ENCODE results near the gene JPH2. TPM values are rescaled to one million over a fixed set of nuclear protein-coding genes. Genes with fewer than 3 reads are reported as not detected.
A peak's percentile ranks its signal among the peaks of the same experiment; 100 is the strongest.

Gene JPH2
- 13.7 and 14.2 TPM in 2 replicates for polyA plus RNA-seq (2013)

- Histone ChIP-seq H3K4ac (ENCODE audit: low read depth, low read length) (peak within 1 kb of the TSS; percentile 73), H3K9ac (ENCODE audit: low read length) (peak within 1 kb of the TSS; percentile 67), H3K4me2 (ENCODE audit: low read length) (peak within 1 kb of the TSS; percentile 69), H2BK12ac (ENCODE audit: low read length) (peak within 1 kb of the TSS; percentile 93), H3K79me1 (ENCODE audit: low read length) (peaks cover 42% of the 10 kb centered on the region), H3K23ac (ENCODE audit: low read length) (no peak within 1 kb of the TSS), H3K4me1 (ENCODE audit: control insufficient read depth in 1 of 2, insufficient read depth in 2 of 2, low read length in 2 of 2) (peaks cover 25 to 47% of the 10 kb centered on the region in 2 experiments), H3K79me2 (ENCODE audit: control insufficient read depth, insufficient read depth, low read length, poor library complexity) (peaks cover 19% of the 10 kb centered on the region), H3K9me3 (ENCODE audit: insufficient read depth, low read depth, low read length) (no peaks in the 10 kb centered on the region), H3K27me3 (ENCODE audit: insufficient read depth, low read length) (no peaks in the 10 kb centered on the region), H4K91ac (ENCODE audit: low read depth, low read length) (peak within 1 kb of the TSS; percentile 92), H3K36me3 (ENCODE audit: control insufficient read depth in 1 of 2, insufficient read depth in 2 of 2, low read length in 2 of 2) (no peaks in the 10 kb centered on the region), H2BK120ac (ENCODE audit: insufficient read depth, low read length, poor library complexity) (peak within 1 kb of the TSS; percentile 91), H3K4me3 (ENCODE audit: low read depth, low read length) (peak within 1 kb of the TSS; percentile 75), H3K18ac (ENCODE audit: low read length) (peak within 1 kb of the TSS; percentile 82), H4K12ac (ENCODE audit: low read depth, low read length) (peak within 1 kb of the TSS; percentile 38), H2AFZ (ENCODE audit: insufficient read depth, low read length, poor library complexity) (peak within 1 kb of the TSS; percentile 19), H4K8ac (ENCODE audit: low read depth, low read length) (peak within 1 kb of the TSS; percentile 71), H3K14ac (ENCODE audit: low read length) (peak within 1 kb of the TSS; percentile 83), H3K27ac (ENCODE audit: low read depth, low read length) (peak within 1 kb of the TSS; percentile 99), H2AK5ac (ENCODE audit: low read length) (peak within 1 kb of the TSS; percentile 63), H2BK5ac (ENCODE audit: low read depth, low read length, poor library complexity) (peak within 1 kb of the TSS; percentile 94)
- no CpG with 5 or more reads among the region's 24 CpGs for whole genome bisulfite sequencing (ENCODE audit: extremely low coverage, insufficient coverage, insufficient read length)
- DNase-seq: peak; percentile 69 to 87
Observed at GRCh38 chr20:44187054-44187771, at the start of gene JPH2. Gene JPH2, minus strand, starts transcription at chr20:44187188. Its CDS starts 483 bp downstream, at chr20:44186705.

DNA sequence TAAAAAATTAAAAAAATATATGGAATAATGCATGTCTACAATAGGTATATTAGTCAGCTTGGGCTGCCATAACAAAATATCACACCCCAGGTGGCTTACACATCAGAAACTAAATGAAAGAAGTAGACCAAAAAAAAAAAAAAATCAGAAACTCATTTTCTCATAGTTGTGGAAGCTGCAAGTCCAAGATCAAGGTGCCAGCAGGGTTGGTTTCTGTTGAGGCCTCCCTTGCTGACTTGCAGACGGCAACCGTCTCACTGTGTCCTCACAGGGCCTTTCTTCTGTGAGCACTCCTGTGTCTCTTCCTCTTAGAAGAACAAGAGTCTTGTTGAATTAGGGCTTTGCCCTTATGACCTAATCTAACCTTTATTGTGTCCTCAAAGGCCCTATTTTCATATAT is 48.7 kb upstream of the JPH2 start:
- H3K9me3 ChIP-seq (ENCODE audit: insufficient read depth, low read depth, low read length): peaks cover 1% of the 10 kb centered on the region
- H3K4me1 ChIP-seq (ENCODE audit: control insufficient read depth in 1 of 2, insufficient read depth in 2 of 2, low read length in 2 of 2): no peaks in the 10 kb centered on the region
- no peak overlapping the region for H2AK5ac ChIP-seq (ENCODE audit: low read length)
- no peak overlapping the region for H3K4me3 ChIP-seq (ENCODE audit: low read depth, low read length)
- H3K4ac ChIP-seq (ENCODE audit: low read depth, low read length): no peak overlapping the region
- no peak overlapping the region for H4K8ac ChIP-seq (ENCODE audit: low read depth, low read length)
- H2BK120ac ChIP-seq (ENCODE audit: insufficient read depth, low read length, poor library complexity): no peak overlapping the region
- H3K27ac ChIP-seq (ENCODE audit: low read depth, low read length): no peak overlapping the region
- no peak overlapping the region for H4K91ac ChIP-seq (ENCODE audit: low read depth, low read length)
- no CpG with 5 or more reads among the region's 2 CpGs for WGBS (ENCODE audit: extremely low coverage, insufficient coverage, insufficient read length)
- H3K14ac ChIP-seq (ENCODE audit: low read length): no peak overlapping the region
- H3K23ac ChIP-seq (ENCODE audit: low read length): no peak overlapping the region
- no peak for DNase-seq
- H3K36me3 ChIP-seq (ENCODE audit: control insufficient read depth in 1 of 2, insufficient read depth in 2 of 2, low read length in 2 of 2): no peaks in the 10 kb centered on the region
- no peak overlapping the region for H2BK5ac ChIP-seq (ENCODE audit: low read depth, low read length, poor library complexity)
- no peak overlapping the region for H3K18ac ChIP-seq (ENCODE audit: low read length)
- no peak overlapping the region for H2AFZ ChIP-seq (ENCODE audit: insufficient read depth, low read length, poor library complexity)
- H3K9ac ChIP-seq (ENCODE audit: low read length): no peak overlapping the region
- H4K12ac ChIP-seq (ENCODE audit: low read depth, low read length): no peak overlapping the region
- H3K4me2 ChIP-seq (ENCODE audit: low read length): no peak overlapping the region
- no peaks in the 10 kb centered on the region for H3K79me2 ChIP-seq (ENCODE audit: control insufficient read depth, insufficient read depth, low read length, poor library complexity)
- no peak overlapping the region for H2BK12ac ChIP-seq (ENCODE audit: low read length)
- H3K79me1 ChIP-seq (ENCODE audit: low read length): no peaks in the 10 kb centered on the region
- no peaks in the 10 kb centered on the region for H3K27me3 ChIP-seq (ENCODE audit: insufficient read depth, low read length)

- Histone ChIP-seq H2BK5ac (ENCODE audit: low read depth, low read length, poor library complexity) (no peak overlapping the region), H3K79me2 (ENCODE audit: control insufficient read depth, insufficient read depth, low read length, poor library complexity) (no peaks in the 10 kb centered on the region), H2AFZ (ENCODE audit: insufficient read depth, low read length, poor library complexity) (no peak overlapping the region), H3K27me3 (ENCODE audit: insufficient read depth, low read length) (no peaks in the 10 kb centered on the region), H3K4me3 (ENCODE audit: low read depth, low read length) (no peak overlapping the region), H3K9me3 (ENCODE audit: insufficient read depth, low read depth, low read length) (peaks cover 1% of the 10 kb centered on the region), H4K91ac (ENCODE audit: low read depth, low read length) (no peak overlapping the region), H3K4me2 (ENCODE audit: low read length) (no peak overlapping the region), H3K4me1 (ENCODE audit: control insufficient read depth in 1 of 2, insufficient read depth in 2 of 2, low read length in 2 of 2) (no peaks in the 10 kb centered on the region), H2BK120ac (ENCODE audit: insufficient read depth, low read length, poor library complexity) (no peak overlapping the region), H3K36me3 (ENCODE audit: control insufficient read depth in 1 of 2, insufficient read depth in 2 of 2, low read length in 2 of 2) (no peaks in the 10 kb centered on the region), H4K8ac (ENCODE audit: low read depth, low read length) (no peak overlapping the region), H3K23ac (ENCODE audit: low read length) (no peak overlapping the region), H3K18ac (ENCODE audit: low read length) (no peak overlapping the region), H3K9ac (ENCODE audit: low read length) (no peak overlapping the region), H2AK5ac (ENCODE audit: low read length) (no peak overlapping the region), H4K12ac (ENCODE audit: low read depth, low read length) (no peak overlapping the region), H3K14ac (ENCODE audit: low read length) (no peak overlapping the region), H3K4ac (ENCODE audit: low read depth, low read length) (no peak overlapping the region), H3K79me1 (ENCODE audit: low read length) (no peaks in the 10 kb centered on the region), H3K27ac (ENCODE audit: low read depth, low read length) (no peak overlapping the region), H2BK12ac (ENCODE audit: low read length) (no peak overlapping the region)
- no CpG with 5 or more reads among the region's 14 CpGs for WGBS (ENCODE audit: extremely low coverage, insufficient coverage, insufficient read length)
- no peak for DNase-seq
Observed at GRCh38 chr20:44234566-44235317, 47.8 kb upstream of the JPH2 start.

DNA sequence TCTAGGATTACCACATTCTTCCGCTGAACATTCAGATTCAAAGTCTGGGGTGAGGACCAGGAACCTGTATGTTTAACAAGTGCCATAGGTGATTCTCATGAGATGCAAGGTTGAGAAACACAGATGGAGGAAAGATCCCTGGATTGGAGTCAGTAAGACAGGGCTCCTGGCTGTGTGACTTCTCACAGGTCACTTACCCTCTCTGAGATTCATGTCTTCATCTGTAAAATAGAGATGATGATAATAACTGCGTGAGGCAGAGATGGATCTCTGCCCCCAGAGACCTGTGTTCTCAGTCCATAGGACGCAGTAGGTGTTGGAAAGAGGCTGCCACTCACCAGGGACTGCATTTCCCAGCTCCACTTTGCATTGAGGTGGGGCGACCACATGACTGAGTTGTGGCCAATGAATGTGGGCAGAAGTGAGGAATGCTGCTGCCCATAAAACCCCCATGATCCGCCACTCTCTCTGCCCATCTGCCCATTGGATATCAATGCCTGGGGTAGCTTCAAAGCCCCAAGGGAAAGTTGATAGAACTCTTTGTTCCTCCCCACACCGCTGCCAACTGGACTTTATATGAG is 46.5 kb upstream of the JPH2 start:
- H2AK5ac ChIP-seq (ENCODE audit: low read length): no peak overlapping the region
- no peak overlapping the region for H2BK5ac ChIP-seq (ENCODE audit: low read depth, low read length, poor library complexity)
- no peak overlapping the region for H4K91ac ChIP-seq (ENCODE audit: low read depth, low read length)
- no peak overlapping the region for H3K9ac ChIP-seq (ENCODE audit: low read length)
- H3K4ac ChIP-seq (ENCODE audit: low read depth, low read length): no peak overlapping the region
- H2BK12ac ChIP-seq (ENCODE audit: low read length): no peak overlapping the region
- H3K27ac ChIP-seq (ENCODE audit: low read depth, low read length): no peak overlapping the region
- no CpG with 5 or more reads among the region's 6 CpGs for WGBS (ENCODE audit: extremely low coverage, insufficient coverage, insufficient read length)
- H3K4me3 ChIP-seq (ENCODE audit: low read depth, low read length): no peak overlapping the region
- no peak overlapping the region for H3K4me2 ChIP-seq (ENCODE audit: low read length)
- peaks cover 1% of the 10 kb centered on the region for H3K9me3 ChIP-seq (ENCODE audit: insufficient read depth, low read depth, low read length)
- H3K36me3 ChIP-seq (ENCODE audit: control insufficient read depth in 1 of 2, insufficient read depth in 2 of 2, low read length in 2 of 2): no peaks in the 10 kb centered on the region
- H3K18ac ChIP-seq (ENCODE audit: low read length): no peak overlapping the region
- H4K12ac ChIP-seq (ENCODE audit: low read depth, low read length): no peak overlapping the region
- no peaks in the 10 kb centered on the region for H3K79me2 ChIP-seq (ENCODE audit: control insufficient read depth, insufficient read depth, low read length, poor library complexity)
- DNase-seq: no peak
- H3K4me1 ChIP-seq (ENCODE audit: control insufficient read depth in 1 of 2, insufficient read depth in 2 of 2, low read length in 2 of 2): no peaks in the 10 kb centered on the region
- H3K23ac ChIP-seq (ENCODE audit: low read length): no peak overlapping the region
- H4K8ac ChIP-seq (ENCODE audit: low read depth, low read length): no peak overlapping the region
- H2AFZ ChIP-seq (ENCODE audit: insufficient read depth, low read length, poor library complexity): no peak overlapping the region
- H3K14ac ChIP-seq (ENCODE audit: low read length): no peak overlapping the region
- H3K27me3 ChIP-seq (ENCODE audit: insufficient read depth, low read length): no peaks in the 10 kb centered on the region
- H2BK120ac ChIP-seq (ENCODE audit: insufficient read depth, low read length, poor library complexity): no peak overlapping the region
- H3K79me1 ChIP-seq (ENCODE audit: low read length): no peaks in the 10 kb centered on the region

Measured in trophoblast cell (in vitro differentiated cells and primary cell).